ENCODE results near the gene RNF32. TPM values are rescaled to one million over a fixed set of nuclear protein-coding genes. Genes with fewer than 3 reads are reported as not detected.
A peak's percentile ranks its signal among the peaks of the same experiment; 100 is the strongest.

RNF32 gene
- total RNA-seq, 1 donor from 2014 or later = 1.9 TPM

- peak overlapping the region; percentile 82 for H3K4me3 Mint-ChIP-seq (ENCODE audit: unreplicated experiment)
- no peak for TF ChIP-seq CTCF (IDR thresholded peaks at IDR 0.05; ENCODE audit: unreplicated experiment)
- H3K4me1 Mint-ChIP-seq (ENCODE audit: unreplicated experiment) = peaks cover 5% of the 10 kb centered on the region
- no peak for DNase-seq (ENCODE audit: low spot score)
- H3K9me3 Mint-ChIP-seq (ENCODE audit: unreplicated experiment) = no peaks in the 10 kb centered on the region
- peaks cover 4% of the 10 kb centered on the region for H3K27me3 Mint-ChIP-seq (ENCODE audit: unreplicated experiment)
- peaks cover 47% of the 10 kb centered on the region for H3K36me3 Mint-ChIP-seq (ENCODE audit: low read depth, unreplicated experiment)
- no peak overlapping the region for H3K27ac Mint-ChIP-seq (ENCODE audit: unreplicated experiment)
Measured at GRCh38 chr7:156703209-156703608, 62.6 kb downstream of the RNF32 start.

GRCh38 chr7:156703773-156704482 is 63.4 kb downstream of the RNF32 start:
- peak overlapping the region; percentile 15 for H3K27ac Mint-ChIP-seq (ENCODE audit: unreplicated experiment)
- peaks cover 5% of the 10 kb centered on the region for H3K4me1 Mint-ChIP-seq (ENCODE audit: unreplicated experiment)
- no peaks in the 10 kb centered on the region for H3K9me3 Mint-ChIP-seq (ENCODE audit: unreplicated experiment)
- H3K27me3 Mint-ChIP-seq (ENCODE audit: unreplicated experiment) = peaks cover 4% of the 10 kb centered on the region
- no peak for TF ChIP-seq CTCF (IDR thresholded peaks at IDR 0.05; ENCODE audit: unreplicated experiment)
- DNase-seq (ENCODE audit: low spot score) = no peak
- peaks cover 41% of the 10 kb centered on the region for H3K36me3 Mint-ChIP-seq (ENCODE audit: low read depth, unreplicated experiment)
- H3K4me3 Mint-ChIP-seq (ENCODE audit: unreplicated experiment) = peak overlapping the region; percentile 8

- Mint-ChIP-seq H3K36me3 (ENCODE audit: low read depth, unreplicated experiment) (peaks cover 7% of the 10 kb centered on the region), H3K9me3 (ENCODE audit: unreplicated experiment) (no peaks in the 10 kb centered on the region), H3K27me3 (ENCODE audit: unreplicated experiment) (peaks cover 4% of the 10 kb centered on the region), H3K4me1 (ENCODE audit: unreplicated experiment) (peaks cover 15% of the 10 kb centered on the region), H3K27ac (ENCODE audit: unreplicated experiment) (no peak overlapping the region), H3K4me3 (ENCODE audit: unreplicated experiment) (no peak overlapping the region)
- TF ChIP-seq CTCF (IDR thresholded peaks at IDR 0.05; ENCODE audit: unreplicated experiment) = no peak
- DNase-seq (ENCODE audit: low spot score) = no peak
Measured at GRCh38 chr7:156722043-156722826, 81.7 kb downstream of the RNF32 start.

GRCh38 chr7:156725073-156725472 is 84.5 kb downstream of the RNF32 start:
- no peak for TF ChIP-seq CTCF (IDR thresholded peaks at IDR 0.05; ENCODE audit: unreplicated experiment)

GRCh38 chr7:156725936-156726335 is 85.4 kb downstream of the RNF32 start:
- Mint-ChIP-seq H3K27ac (ENCODE audit: unreplicated experiment) (no peak overlapping the region), H3K9me3 (ENCODE audit: unreplicated experiment) (no peaks in the 10 kb centered on the region), H3K4me3 (ENCODE audit: unreplicated experiment) (no peak overlapping the region), H3K36me3 (ENCODE audit: low read depth, unreplicated experiment) (peaks cover 4% of the 10 kb centered on the region), H3K27me3 (ENCODE audit: unreplicated experiment) (peaks cover 4% of the 10 kb centered on the region), H3K4me1 (ENCODE audit: unreplicated experiment) (peaks cover 18% of the 10 kb centered on the region)
- DNase-seq (ENCODE audit: low spot score) = no peak
- no peak for TF ChIP-seq CTCF (IDR thresholded peaks at IDR 0.05; ENCODE audit: unreplicated experiment)

More at GRCh38 chr7:156725073-156725472, 84.5 kb downstream of the RNF32 start:
- Mint-ChIP-seq H3K36me3 (ENCODE audit: low read depth, unreplicated experiment) (peaks cover 4% of the 10 kb centered on the region), H3K9me3 (ENCODE audit: unreplicated experiment) (no peaks in the 10 kb centered on the region), H3K4me1 (ENCODE audit: unreplicated experiment) (peaks cover 18% of the 10 kb centered on the region), H3K27me3 (ENCODE audit: unreplicated experiment) (peaks cover 4% of the 10 kb centered on the region), H3K27ac (ENCODE audit: unreplicated experiment) (peak overlapping the region; percentile 39), H3K4me3 (ENCODE audit: unreplicated experiment) (no peak overlapping the region)
- no peak for DNase-seq (ENCODE audit: low spot score)
